Neuronal stem cell (in vitro differentiated cells): ENCODE measurements around the gene WDR12.
"Not testable (repeated sequence)": the region's sequence is repeated elsewhere in the genome, so short reads cannot be mapped to it uniquely, and the experiment has no call there.

Experiments
- DNase-seq: peaks from one replicate; pipeline ENCODE4 v3.0.0-alpha.2; 2013; ENCODE audit warnings: low spot score
- H2AFZ ChIP-seq: one replicate; pipeline ENCODE4 v1.6.1; 2013; ENCODE audit warnings: mild to moderate bottlenecking, low read length, inconsistent platforms
- H2AK5ac ChIP-seq: 2 replicates; pipeline ENCODE4 v1.6.1; 2013; ENCODE audit warnings: low read depth, mild to moderate bottlenecking, inconsistent platforms, low read length, moderate library complexity, mixed read lengths
- H2BK120ac ChIP-seq: 2 replicates; pipeline ENCODE4 v1.6.1; 2013; ENCODE audit warnings: low read depth, mild to moderate bottlenecking, inconsistent platforms, low read length, moderate library complexity, mixed read lengths
- H2BK12ac ChIP-seq: one replicate; pipeline ENCODE4 v1.6.1; 2013; ENCODE audit warnings: low read length, inconsistent platforms
- H2BK15ac ChIP-seq: 2 replicates; pipeline ENCODE4 v1.6.1; 2013; ENCODE audit warnings: mild to moderate bottlenecking, low read length, inconsistent platforms, mixed read lengths
- H2BK5ac ChIP-seq: one replicate; pipeline ENCODE4 v1.6.1; 2013; ENCODE audit warnings: inconsistent platforms, mild to moderate bottlenecking, low read length, moderate library complexity
- H3K14ac ChIP-seq: one replicate; pipeline ENCODE4 v1.6.1; 2013; ENCODE audit warnings: low read length, inconsistent platforms
- H3K18ac ChIP-seq: 2 replicates; pipeline ENCODE4 v1.6.1; 2013; ENCODE audit warnings: low read length, inconsistent platforms
- H3K23ac ChIP-seq: 2 replicates; pipeline ENCODE4 v1.6.1; 2013; ENCODE audit warnings: low read depth, mild to moderate bottlenecking, mixed read lengths, low read length, inconsistent platforms; ENCODE audit not compliant: poor library complexity
- H3K27ac ChIP-seq: replicated peaks from 3 replicates; pipeline ENCODE4 v1.5.1; 2013; ENCODE audit warnings: low read length, inconsistent platforms
- H3K27me3 ChIP-seq, 3 experiments: 2 replicates each; pipeline ENCODE4 v1.6.1; 2013; ENCODE audit warnings: low read length in 3 of 3, mild to moderate bottlenecking in 2 of 3, inconsistent platforms in 1 of 3, low read depth in 1 of 3, mixed read lengths in 1 of 3, moderate library complexity in 1 of 3; ENCODE audit not compliant: control insufficient read depth in 3 of 3, insufficient read depth in 3 of 3
- H3K36me3 ChIP-seq, 2 donors: replicated peaks in 1 of 2; 2 replicates each; pipeline ENCODE4 v1.6.1; 2013; ENCODE audit warnings: low read length in 2 of 2; ENCODE audit not compliant: control insufficient read depth in 2 of 2, insufficient read depth in 2 of 2
- H3K4ac ChIP-seq: 2 replicates; pipeline ENCODE4 v1.6.1; 2013; ENCODE audit warnings: inconsistent platforms, mild to moderate bottlenecking, low read length, moderate library complexity
- H3K4me1 ChIP-seq, 2 donors: 1 replicate in 1 of 2; 2 replicates in 1 of 2; pipeline ENCODE4 v1.6.1; 2013; ENCODE audit warnings: low read length in 2 of 2, low read depth in 1 of 2; ENCODE audit not compliant: control insufficient read depth in 2 of 2, insufficient read depth in 1 of 2
- H3K4me2 ChIP-seq: one replicate; pipeline ENCODE4 v1.6.1; 2013; ENCODE audit warnings: mild to moderate bottlenecking, low read length, inconsistent platforms; ENCODE audit not compliant: insufficient read depth, poor library complexity, severe bottlenecking
- H3K4me3 ChIP-seq, 2 donors: 2 replicates each; pipeline ENCODE4 v1.5.1; 2013; ENCODE audit warnings: low read length in 2 of 2, mild to moderate bottlenecking in 2 of 2, inconsistent platforms in 1 of 2, moderate library complexity in 1 of 2
- H3K79me1 ChIP-seq: one replicate; pipeline ENCODE4 v1.6.1; 2013; ENCODE audit warnings: low read depth, mild to moderate bottlenecking, inconsistent platforms, low read length, moderate library complexity
- H3K9ac ChIP-seq: one replicate; pipeline ENCODE4 v1.6.1; 2013; ENCODE audit warnings: mild to moderate bottlenecking, low read depth, low read length, inconsistent platforms; ENCODE audit not compliant: poor library complexity
- H3K9me3 ChIP-seq, 2 donors: replicated peaks in 1 of 2; 2 replicates each; pipeline versions ENCODE3 to v1.6.1; 2013; ENCODE audit warnings: low read length in 2 of 2, mild to moderate bottlenecking in 2 of 2, inconsistent platforms in 1 of 2, low read depth in 1 of 2, mixed read lengths in 1 of 2, moderate library complexity in 1 of 2; ENCODE audit not compliant: control insufficient read depth in 2 of 2, insufficient read depth in 1 of 2
- H4K8ac ChIP-seq: one replicate; pipeline ENCODE4 v1.6.1; 2013; ENCODE audit warnings: low read depth, mild to moderate bottlenecking, inconsistent platforms, low read length, moderate library complexity
- H4K91ac ChIP-seq: one replicate; pipeline ENCODE4 v1.6.1; 2013; ENCODE audit warnings: low read length, low read depth, mild to moderate bottlenecking, inconsistent platforms; ENCODE audit not compliant: poor library complexity
- WGBS, 2 donors: extraction: QIAGEN DNeasy Blood & Tissue Kit; methylation state at CpG; one replicate each; pipeline ENCODE4 v1.1.7; 2013; ENCODE audit warnings: missing lambda C conversion rate in 2 of 2, mixed read lengths in 1 of 2; ENCODE audit not compliant: insufficient read length in 2 of 2, insufficient replicate concordance in 1 of 2; ENCODE audit errors: extremely low coverage in 2 of 2; 5-methylcytosine and 5-hydroxymethylcytosine counted together

WDR12 gene

DNA sequence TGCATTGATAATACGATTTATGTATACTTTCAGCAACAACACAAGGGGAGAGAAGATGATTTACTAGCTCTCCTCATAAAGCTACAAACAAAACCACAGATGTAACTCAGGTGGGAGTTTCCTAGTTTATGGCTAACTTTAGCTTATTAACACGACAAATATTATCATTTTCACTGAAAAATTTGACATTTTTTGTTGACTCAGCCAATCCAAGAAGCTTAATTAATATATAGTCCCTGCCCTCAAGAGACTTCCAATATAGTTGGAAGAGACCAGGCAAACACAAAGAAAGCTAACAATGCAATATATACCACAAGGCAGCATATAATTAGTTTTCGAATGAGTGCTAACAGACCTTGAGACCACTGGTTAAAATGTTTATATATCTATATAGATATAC is 775 bp downstream of the WDR12 start:
- no peak for DNase-seq

GRCh38 chr2:202910250-202910649 is 1.2 kb downstream of the WDR12 start:
- not testable (repeated sequence) for H3K23ac ChIP-seq, H2BK120ac ChIP-seq, H2BK5ac ChIP-seq, H2AK5ac ChIP-seq, H4K8ac ChIP-seq, H3K27me3 ChIP-seq, H3K4me1 ChIP-seq, H4K91ac ChIP-seq, H2BK15ac ChIP-seq, H3K9ac ChIP-seq, DNase-seq, H3K14ac ChIP-seq, H3K79me1 ChIP-seq, H2BK12ac ChIP-seq, H2AFZ ChIP-seq, H3K18ac ChIP-seq, H3K4ac ChIP-seq, H3K27ac ChIP-seq, H3K4me2 ChIP-seq
- Histone ChIP-seq H3K36me3 (peaks cover 0 to 28% of the 10 kb centered on the region in 2 donors), H3K4me3 (peak overlapping the region in 1 of 2 donors; percentile 91), H3K9me3 (peaks cover 0 to 13% of the 10 kb centered on the region in 2 donors)
- WGBS, 2 donors: no CpG with 5 or more reads among the region's 5 CpGs

More for the DNA sequence above, 775 bp downstream of the WDR12 start:
- no peak overlapping the region for H3K4ac ChIP-seq
- H3K9me3 ChIP-seq: peaks cover 0 to 8% of the 10 kb centered on the region in 2 donors
- H3K4me3 ChIP-seq: peak overlapping the region in 1 of 2 donors; percentile 91
- H3K79me1 ChIP-seq: peaks cover 2% of the 10 kb centered on the region
- H3K9ac ChIP-seq: no peak overlapping the region
- no CpG with 5 or more reads among the region's 3 CpGs for WGBS, 2 donors
- no peak overlapping the region for H2AFZ ChIP-seq
- no peaks in the 10 kb centered on the region for H3K27me3 ChIP-seq
- H2BK15ac ChIP-seq: no peak overlapping the region
- H2BK120ac ChIP-seq: no peak overlapping the region
- no peak overlapping the region for H4K8ac ChIP-seq
- no peak overlapping the region for H2BK12ac ChIP-seq
- no peak overlapping the region for H4K91ac ChIP-seq
- H3K4me1 ChIP-seq: peaks cover 3% of the 10 kb centered on the region in 2 donors
- no peak overlapping the region for H2BK5ac ChIP-seq
- no peak overlapping the region for H3K27ac ChIP-seq
- no peak overlapping the region for H3K4me2 ChIP-seq
- H3K14ac ChIP-seq: no peak overlapping the region
- no peak overlapping the region for H2AK5ac ChIP-seq
- no peak overlapping the region for H3K18ac ChIP-seq
- H3K23ac ChIP-seq: no peak overlapping the region
- peaks cover 0 to 24% of the 10 kb centered on the region in 2 donors for H3K36me3 ChIP-seq

DNA sequence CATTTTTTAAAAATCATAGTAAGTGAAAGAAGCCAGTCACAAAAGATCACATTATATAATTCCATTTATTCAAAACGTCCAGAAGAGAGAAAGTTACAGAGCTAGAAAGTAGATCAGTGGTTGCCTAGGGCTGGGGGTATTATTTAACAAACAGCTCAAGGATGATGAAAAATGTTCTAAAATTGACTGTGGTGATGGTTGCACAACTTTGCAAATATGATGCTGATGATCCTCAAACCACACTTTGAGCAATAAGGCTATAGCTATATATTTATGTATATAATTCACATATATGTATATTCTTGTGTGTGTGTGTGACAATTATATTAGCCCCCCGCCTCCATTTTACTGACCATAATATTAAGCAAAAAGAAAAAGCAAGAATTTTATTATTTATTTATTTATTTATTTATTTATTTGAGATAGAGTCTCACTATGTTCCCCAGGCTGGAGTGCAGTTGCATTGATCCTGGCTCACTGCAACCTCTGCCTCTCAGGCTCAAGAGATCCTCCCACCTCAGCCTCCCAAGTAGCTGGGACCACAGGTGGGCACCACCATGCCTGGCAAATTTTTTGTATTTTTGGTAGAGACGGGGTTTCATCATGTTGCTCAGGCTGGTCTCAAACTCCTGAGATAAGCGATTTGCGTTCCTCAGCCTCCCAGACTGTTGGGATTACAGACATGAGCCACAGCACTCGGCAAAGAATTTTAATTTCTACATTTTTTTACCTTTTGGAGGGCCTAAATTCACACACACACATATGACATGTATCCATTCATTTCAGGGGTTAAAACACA is 1.9 kb downstream of the WDR12 start:
- no peak overlapping the region for H2BK120ac ChIP-seq
- H3K9me3 ChIP-seq: peaks cover 0 to 18% of the 10 kb centered on the region in 2 donors
- no peak overlapping the region for H3K23ac ChIP-seq
- H4K91ac ChIP-seq: no peak overlapping the region
- H3K27me3 ChIP-seq: no peaks in the 10 kb centered on the region
- no peak overlapping the region for H2AK5ac ChIP-seq
- no peak for DNase-seq
- H3K4me2 ChIP-seq: no peak overlapping the region
- no CpG with 5 or more reads among the region's 6 CpGs for WGBS, 2 donors
- H2BK15ac ChIP-seq: no peak overlapping the region
- H4K8ac ChIP-seq: no peak overlapping the region
- no peak overlapping the region for H3K18ac ChIP-seq
- H3K79me1 ChIP-seq: peaks cover 2% of the 10 kb centered on the region
- H3K36me3 ChIP-seq: peaks cover 0 to 33% of the 10 kb centered on the region in 2 donors
- H2AFZ ChIP-seq: no peak overlapping the region
- no peak overlapping the region for H2BK5ac ChIP-seq
- H3K4ac ChIP-seq: no peak overlapping the region
- H3K27ac ChIP-seq: no peak overlapping the region
- H3K14ac ChIP-seq: no peak overlapping the region
- no peak overlapping the region for H3K9ac ChIP-seq
- H3K4me3 ChIP-seq: peak overlapping the region in 1 of 2 donors; percentile 91
- H2BK12ac ChIP-seq: no peak overlapping the region
- H3K4me1 ChIP-seq: peaks cover 3% of the 10 kb centered on the region in 2 donors

DNA sequence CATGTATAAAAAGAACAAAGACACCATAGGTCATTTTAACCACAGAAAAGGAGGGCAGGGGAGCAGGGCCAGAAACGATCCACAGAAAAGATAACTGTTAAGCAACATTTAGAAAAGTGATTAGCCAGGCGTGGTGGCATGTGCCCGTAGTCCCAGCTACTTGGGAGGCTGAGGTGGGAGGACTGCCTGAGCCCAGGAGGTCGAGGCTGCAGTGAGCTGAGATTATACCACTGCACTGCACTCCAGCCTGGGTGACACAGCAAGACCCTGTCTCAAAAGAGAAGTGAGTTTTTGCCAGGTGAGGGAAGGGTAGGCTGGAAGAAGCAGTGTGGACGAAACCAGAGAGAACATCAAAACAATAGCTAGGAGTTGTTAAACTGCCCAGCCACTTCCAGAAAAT is 3.3 kb downstream of the WDR12 start:
- H3K4me2 ChIP-seq: no peak overlapping the region
- DNase-seq: no peak
- no peak overlapping the region for H3K23ac ChIP-seq
- H4K8ac ChIP-seq: no peak overlapping the region
- peaks cover 3% of the 10 kb centered on the region in 2 donors for H3K4me1 ChIP-seq
- H4K91ac ChIP-seq: no peak overlapping the region
- H3K9ac ChIP-seq: no peak overlapping the region
- no peak overlapping the region for H2BK120ac ChIP-seq
- no peak overlapping the region for H2BK12ac ChIP-seq
- H2BK5ac ChIP-seq: no peak overlapping the region
- H3K4ac ChIP-seq: no peak overlapping the region
- H3K14ac ChIP-seq: no peak overlapping the region
- no peak overlapping the region for H3K27ac ChIP-seq
- WGBS, 2 donors: no CpG with 5 or more reads among the region's 5 CpGs
- H2BK15ac ChIP-seq: no peak overlapping the region
- no peak overlapping the region for H2AK5ac ChIP-seq
- no peaks in the 10 kb centered on the region for H3K27me3 ChIP-seq
- H3K9me3 ChIP-seq: peaks cover 0 to 22% of the 10 kb centered on the region in 2 donors
- H3K79me1 ChIP-seq: peaks cover 2% of the 10 kb centered on the region
- no peak overlapping the region for H2AFZ ChIP-seq
- H3K4me3 ChIP-seq: no peak overlapping the region
- H3K36me3 ChIP-seq: peaks cover 0 to 36% of the 10 kb centered on the region in 2 donors
- no peak overlapping the region for H3K18ac ChIP-seq
